CD1c-positive myeloid dendritic cell (primary cell): ENCODE results near the gene ABCC5.

ENCODE experiments used
- DNase-seq: peaks from one replicate; pipeline ENCODE4 v3.0.0-alpha.2; 2016; ENCODE audit errors: extremely low spot score

ABCC5 gene

GRCh38 chr3:183975981-183976662 is 41.6 kb downstream of the ABCC5 start:
- no peak for DNase-seq

- no peak for DNase-seq
Observed at GRCh38 chr3:183968666-183969245, 48.9 kb downstream of the ABCC5 start.

GRCh38 chr3:183967693-183968092 is 50.0 kb downstream of the ABCC5 start:
- DNase-seq = no peak

GRCh38 chr3:183966361-183966791 is 51.3 kb downstream of the ABCC5 start:
- no peak for DNase-seq

- no peak for DNase-seq
Observed at GRCh38 chr3:183962807-183963206, 54.9 kb downstream of the ABCC5 start.

- no peak for DNase-seq
Observed at GRCh38 chr3:183959214-183959613, 58.5 kb downstream of the ABCC5 start.

- no peak for DNase-seq
Observed at GRCh38 chr3:183958775-183959174, 58.9 kb downstream of the ABCC5 start.

- DNase-seq = no peak
Observed at GRCh38 chr3:183958226-183958625, 59.5 kb downstream of the ABCC5 start.

- DNase-seq = no peak
Observed at GRCh38 chr3:183954875-183955274, 62.8 kb downstream of the ABCC5 start.

GRCh38 chr3:183953471-183954070 is 64.1 kb downstream of the ABCC5 start:
- DNase-seq = no peak

- DNase-seq = no peak
Observed at GRCh38 chr3:183951459-183951858, 66.2 kb downstream of the ABCC5 start.

GRCh38 chr3:183949690-183950089 is 68.0 kb downstream of the ABCC5 start:
- DNase-seq = no peak

GRCh38 chr3:183946037-183946436 is 71.6 kb downstream of the ABCC5 start:
- no peak for DNase-seq

- peak; percentile 15 for DNase-seq
Observed at GRCh38 chr3:183944775-183945174, 72.9 kb downstream of the ABCC5 start.

- DNase-seq = no peak
Observed at GRCh38 chr3:183943739-183944138, 73.9 kb downstream of the ABCC5 start.

GRCh38 chr3:183941216-183941615 is 76.5 kb downstream of the ABCC5 start:
- no peak for DNase-seq

- no peak for DNase-seq
Observed at GRCh38 chr3:183937601-183938286, 79.9 kb downstream of the ABCC5 start.

GRCh38 chr3:183933160-183933559 is 84.5 kb downstream of the ABCC5 start:
- DNase-seq = no peak

- no peak for DNase-seq
Observed at GRCh38 chr3:183931881-183932280, 85.8 kb downstream of the ABCC5 start.

- no peak for DNase-seq
Observed at GRCh38 chr3:183930086-183930485, 87.6 kb downstream of the ABCC5 start.

- no peak for DNase-seq
Observed at GRCh38 chr3:183927059-183927458, 90.6 kb downstream of the ABCC5 start.

- DNase-seq = no peak
Observed at GRCh38 chr3:183924956-183925355, 92.7 kb downstream of the ABCC5 start.

- DNase-seq = no peak
Observed at GRCh38 chr3:183924543-183924942, 93.1 kb downstream of the ABCC5 start.
